Panc1 (cell line): ENCODE data around the gene SVBP. TPM values are rescaled to one million over a fixed set of nuclear protein-coding genes. Genes with fewer than 3 reads are reported as not detected.

Experiments
- ATAC-seq: fragments of 200-7000 bp; cut with Tn5 transposase; 2 replicates; pipeline ENCODE4 v1.9.1; 2020; ENCODE audit warnings: mild to moderate bottlenecking, moderate library complexity
- BruUV-seq: library from RNA; stranded (reverse); fragments of 400-500 nt; replicated peaks from 2 replicates; lab custom pipeline; 2021; lab: Mats Ljungman, UMichigan
- CTCF ChIA-PET: fragments of 300-600 bp; sonication (Branson Sonifier 250); formaldehyde crosslinking; loops from one replicate; lab custom pipeline; 2022; ENCODE audit warnings: antibody characterized with exemption; lab: Charles Lee
- POLR2A ChIA-PET: fragments of 300-600 bp; sonication (Branson Sonifier 250); formaldehyde crosslinking; loops from one replicate; lab custom pipeline; 2022; ENCODE audit warnings: antibody characterized with exemption; lab: Charles Lee
- DNase-seq: peaks from one replicate; pipeline ENCODE4 v3.0.0-alpha.2; 2010; ENCODE audit warnings: low read depth, low spot score
- H3K27ac ChIP-seq: 2 replicates; pipeline ENCODE4 v1.5.1; 2011; ENCODE audit warnings: mild to moderate bottlenecking, low read length, inconsistent platforms
- H3K27me3 ChIP-seq: fragments of 200-500 bp; sonication (Bioruptor generic); 2 replicates; pipeline ENCODE4 v1.6.0; 2014; ENCODE audit warnings: low read length, inconsistent platforms; ENCODE audit not compliant: control insufficient read depth, insufficient read depth
- H3K36me3 ChIP-seq: fragments of 200-500 bp; sonication (Bioruptor generic); 2 replicates; pipeline ENCODE4 v1.5.1; 2014; ENCODE audit warnings: inconsistent platforms, mild to moderate bottlenecking, low read length, moderate library complexity; ENCODE audit not compliant: control insufficient read depth, insufficient read depth
- H3K4me1 ChIP-seq: 2 replicates; pipeline ENCODE4 v1.5.1; 2011; ENCODE audit warnings: inconsistent platforms, mild to moderate bottlenecking, low read length, moderate library complexity; ENCODE audit not compliant: control insufficient read depth, insufficient read depth
- H3K4me3 ChIP-seq, 2 experiments: 2 replicates each; pipeline ENCODE4 v1.5.1; 2011 to 2012; ENCODE audit warnings: low read depth in 2 of 2, low read length in 2 of 2, mild to moderate bottlenecking in 2 of 2, inconsistent platforms in 1 of 2, moderate library complexity in 1 of 2
- H3K9me3 ChIP-seq: fragments of 200-500 bp; sonication (Bioruptor generic); 2 replicates; pipeline ENCODE4 v1.5.1; 2014; ENCODE audit warnings: low read depth, mild to moderate bottlenecking, inconsistent platforms, low read length, moderate library complexity; ENCODE audit not compliant: control insufficient read depth, insufficient read depth
- POLR2AphosphoS5 ChIP-seq: IDR thresholded peaks from 2 replicates; pipeline ENCODE4 v1.6.1; 2012; ENCODE audit warnings: mild to moderate bottlenecking, low read depth, low read length, moderate library complexity
- SIN3A ChIP-seq: IDR thresholded peaks from 2 replicates; pipeline ENCODE4 v1.6.1; 2012; ENCODE audit warnings: low read depth, mild to moderate bottlenecking, low read length, moderate library complexity, borderline replicate concordance; ENCODE audit not compliant: insufficient read depth
- TCF7L2 ChIP-seq: IDR thresholded peaks from 2 replicates; pipeline ENCODE4 v1.6.1; 2011; ENCODE audit warnings: mild to moderate bottlenecking, low read depth, low read length, inconsistent platforms
- in situ Hi-C: cut with HindIII; loops from 2 replicates; pipeline ENCODE4 v1.10.0; 2016; ENCODE audit warnings: low sequenced_read_pairs, low pct_unique_long_range_greater_than_20kb
- intact Hi-C: fragments of 100-400 bp; cut with micrococcal nuclease; formaldehyde crosslinking; loops from one replicate; pipeline ENCODE4 v1.10.0; 2022; ENCODE audit not compliant: unreplicated experiment
- total RNA-seq: library from RNA; stranded (reverse); gene quantifications from one replicate; pipeline ENCODE4 v1.2.1, GENCODE V29; 2021; ENCODE audit not compliant: unreplicated experiment
- TF ChIP-seq, protein P1 (sequence below), 2 experiments: IDR thresholded peaks; 2 replicates each; pipeline ENCODE4 v1.6.1; 2011 to 2012; ENCODE audit warnings: low read depth in 2 of 2, control low read depth in 1 of 2, low read length in 1 of 2, mild to moderate bottlenecking in 1 of 2, moderate library complexity in 1 of 2; ENCODE audit not compliant: insufficient read depth in 1 of 2
- TF ChIP-seq, protein P2 (sequence below): fragments of 450-650 bp; IDR thresholded peaks from 2 replicates; pipeline ENCODE4 v1.5.1; 2017; ENCODE audit warnings: mild to moderate bottlenecking

SVBP gene
- total RNA-seq, 1 experiment from 2014 or later, result 21.2 TPM

DNA sequence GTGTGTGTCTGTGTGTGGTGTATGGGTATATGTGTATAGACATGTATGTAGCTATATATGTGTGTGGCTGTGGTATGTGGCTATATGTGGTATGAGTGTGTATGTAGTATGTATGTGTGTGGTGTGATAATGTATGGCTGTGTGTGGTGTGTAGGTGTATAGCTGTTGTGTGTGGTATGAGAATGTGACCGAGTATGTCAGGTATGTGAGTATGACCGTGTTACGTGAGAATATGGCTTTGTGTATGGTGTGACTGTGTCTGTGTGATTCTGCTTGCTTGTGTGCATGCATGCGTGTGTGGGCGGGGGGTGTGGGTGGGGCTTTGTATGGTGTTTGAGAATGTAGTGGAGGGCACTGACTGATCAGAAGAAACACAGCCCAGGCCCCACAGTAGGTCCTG is 32.7 kb upstream of the SVBP start:
- no peak for DNase-seq
- intact Hi-C loops, result no loop called here
- Histone ChIP-seq H3K27ac (no peak overlapping the region), H3K4me1 (peaks cover 5% of the 10 kb centered on the region), H3K4me3 (no peak overlapping the region), H3K27me3 (no peaks in the 10 kb centered on the region), H3K36me3 (no peaks in the 10 kb centered on the region), H3K9me3 (peaks cover 16% of the 10 kb centered on the region)
- ATAC-seq, result no peak
- POLR2A ChIA-PET, result interaction anchor here (0.6 kb wide), 1 partner anchor 128 kb away, joined by 12 read pairs; no protein-coding TSS in a partner anchor
- TF ChIP-seq, protein P1, sequence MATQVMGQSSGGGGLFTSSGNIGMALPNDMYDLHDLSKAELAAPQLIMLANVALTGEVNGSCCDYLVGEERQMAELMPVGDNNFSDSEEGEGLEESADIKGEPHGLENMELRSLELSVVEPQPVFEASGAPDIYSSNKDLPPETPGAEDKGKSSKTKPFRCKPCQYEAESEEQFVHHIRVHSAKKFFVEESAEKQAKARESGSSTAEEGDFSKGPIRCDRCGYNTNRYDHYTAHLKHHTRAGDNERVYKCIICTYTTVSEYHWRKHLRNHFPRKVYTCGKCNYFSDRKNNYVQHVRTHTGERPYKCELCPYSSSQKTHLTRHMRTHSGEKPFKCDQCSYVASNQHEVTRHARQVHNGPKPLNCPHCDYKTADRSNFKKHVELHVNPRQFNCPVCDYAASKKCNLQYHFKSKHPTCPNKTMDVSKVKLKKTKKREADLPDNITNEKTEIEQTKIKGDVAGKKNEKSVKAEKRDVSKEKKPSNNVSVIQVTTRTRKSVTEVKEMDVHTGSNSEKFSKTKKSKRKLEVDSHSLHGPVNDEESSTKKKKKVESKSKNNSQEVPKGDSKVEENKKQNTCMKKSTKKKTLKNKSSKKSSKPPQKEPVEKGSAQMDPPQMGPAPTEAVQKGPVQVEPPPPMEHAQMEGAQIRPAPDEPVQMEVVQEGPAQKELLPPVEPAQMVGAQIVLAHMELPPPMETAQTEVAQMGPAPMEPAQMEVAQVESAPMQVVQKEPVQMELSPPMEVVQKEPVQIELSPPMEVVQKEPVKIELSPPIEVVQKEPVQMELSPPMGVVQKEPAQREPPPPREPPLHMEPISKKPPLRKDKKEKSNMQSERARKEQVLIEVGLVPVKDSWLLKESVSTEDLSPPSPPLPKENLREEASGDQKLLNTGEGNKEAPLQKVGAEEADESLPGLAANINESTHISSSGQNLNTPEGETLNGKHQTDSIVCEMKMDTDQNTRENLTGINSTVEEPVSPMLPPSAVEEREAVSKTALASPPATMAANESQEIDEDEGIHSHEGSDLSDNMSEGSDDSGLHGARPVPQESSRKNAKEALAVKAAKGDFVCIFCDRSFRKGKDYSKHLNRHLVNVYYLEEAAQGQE (IDR thresholded peaks at IDR 0.05; ENCODE audit: insufficient read depth in 1 of 2, low read depth in 2 of 2, low read length in 1 of 2), result no peak
- no peak for TF ChIP-seq SIN3A
- no peak for TF ChIP-seq TCF7L2
- TF ChIP-seq, protein P2, sequence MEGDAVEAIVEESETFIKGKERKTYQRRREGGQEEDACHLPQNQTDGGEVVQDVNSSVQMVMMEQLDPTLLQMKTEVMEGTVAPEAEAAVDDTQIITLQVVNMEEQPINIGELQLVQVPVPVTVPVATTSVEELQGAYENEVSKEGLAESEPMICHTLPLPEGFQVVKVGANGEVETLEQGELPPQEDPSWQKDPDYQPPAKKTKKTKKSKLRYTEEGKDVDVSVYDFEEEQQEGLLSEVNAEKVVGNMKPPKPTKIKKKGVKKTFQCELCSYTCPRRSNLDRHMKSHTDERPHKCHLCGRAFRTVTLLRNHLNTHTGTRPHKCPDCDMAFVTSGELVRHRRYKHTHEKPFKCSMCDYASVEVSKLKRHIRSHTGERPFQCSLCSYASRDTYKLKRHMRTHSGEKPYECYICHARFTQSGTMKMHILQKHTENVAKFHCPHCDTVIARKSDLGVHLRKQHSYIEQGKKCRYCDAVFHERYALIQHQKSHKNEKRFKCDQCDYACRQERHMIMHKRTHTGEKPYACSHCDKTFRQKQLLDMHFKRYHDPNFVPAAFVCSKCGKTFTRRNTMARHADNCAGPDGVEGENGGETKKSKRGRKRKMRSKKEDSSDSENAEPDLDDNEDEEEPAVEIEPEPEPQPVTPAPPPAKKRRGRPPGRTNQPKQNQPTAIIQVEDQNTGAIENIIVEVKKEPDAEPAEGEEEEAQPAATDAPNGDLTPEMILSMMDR, result no peak
- TF ChIP-seq POLR2AphosphoS5, result no peak
- in situ Hi-C loops, result no loop called here
- CTCF ChIA-PET, result interaction anchor here (0.6 kb wide), 1 partner anchor 1864 kb away, joined by 4 read pairs; no protein-coding TSS in a partner anchor
- no TSS peak for BruUV-seq

DNA sequence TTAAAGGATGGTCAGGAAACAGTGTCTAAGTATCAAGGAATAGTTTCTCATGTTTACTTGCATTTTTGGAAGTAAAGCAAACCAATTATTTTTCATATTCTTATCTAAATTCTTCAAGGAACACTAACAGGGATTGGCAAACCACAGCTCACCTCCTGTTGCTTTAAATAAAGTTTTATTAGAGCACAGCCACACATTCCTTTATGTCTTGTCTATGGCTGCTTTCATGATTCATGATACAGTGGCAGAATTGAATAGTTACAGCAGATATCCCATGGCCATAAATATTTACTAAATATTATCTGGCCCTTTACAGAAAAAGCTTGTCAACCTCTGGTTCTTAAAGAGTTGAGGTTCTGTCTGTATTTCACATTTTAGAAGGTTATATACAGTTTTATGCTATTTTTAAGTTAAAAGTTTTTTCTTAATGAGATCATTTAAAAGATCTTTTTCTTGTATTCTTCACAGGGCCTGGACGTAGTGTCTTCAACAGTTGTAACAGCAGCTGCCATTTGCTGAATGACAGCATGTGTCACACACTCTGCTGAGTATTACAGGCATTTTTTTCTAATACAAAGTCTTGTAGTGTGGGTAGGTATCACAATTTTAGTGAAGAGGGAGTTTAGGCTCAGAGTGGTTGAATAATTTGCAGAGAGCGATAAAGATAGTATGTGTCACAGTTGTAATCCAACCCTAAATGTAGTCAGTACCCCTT is 31.8 kb upstream of the SVBP start:
- Histone ChIP-seq H3K27me3 (no peaks in the 10 kb centered on the region), H3K27ac (no peak overlapping the region), H3K4me1 (peaks cover 5% of the 10 kb centered on the region), H3K36me3 (no peaks in the 10 kb centered on the region), H3K4me3 (no peak overlapping the region), H3K9me3 (peaks cover 16% of the 10 kb centered on the region)
- POLR2A ChIA-PET, result no interaction called here
- intact Hi-C loops, result no loop called here
- no peak for ATAC-seq
- BruUV-seq, result no TSS peak
- no peak for DNase-seq
- TF ChIP-seq, protein P2, result no peak
- TF ChIP-seq POLR2AphosphoS5 (no peak), SIN3A (no peak), TCF7L2 (no peak)
- TF ChIP-seq, protein P1 (IDR thresholded peaks at IDR 0.05; ENCODE audit: insufficient read depth in 1 of 2, low read depth in 2 of 2, low read length in 1 of 2), result no peak
- in situ Hi-C loops, result no loop called here
- CTCF ChIA-PET, result interaction anchor here (0.5 kb wide), 1 partner anchor 280 kb away, joined by 5 read pairs; no protein-coding TSS in a partner anchor
